ENCODE measurements around the gene MCF2L.
A peak's percentile ranks its signal among the peaks of the same experiment; 100 is the strongest.

- TF ChIP-seq, protein P1, sequence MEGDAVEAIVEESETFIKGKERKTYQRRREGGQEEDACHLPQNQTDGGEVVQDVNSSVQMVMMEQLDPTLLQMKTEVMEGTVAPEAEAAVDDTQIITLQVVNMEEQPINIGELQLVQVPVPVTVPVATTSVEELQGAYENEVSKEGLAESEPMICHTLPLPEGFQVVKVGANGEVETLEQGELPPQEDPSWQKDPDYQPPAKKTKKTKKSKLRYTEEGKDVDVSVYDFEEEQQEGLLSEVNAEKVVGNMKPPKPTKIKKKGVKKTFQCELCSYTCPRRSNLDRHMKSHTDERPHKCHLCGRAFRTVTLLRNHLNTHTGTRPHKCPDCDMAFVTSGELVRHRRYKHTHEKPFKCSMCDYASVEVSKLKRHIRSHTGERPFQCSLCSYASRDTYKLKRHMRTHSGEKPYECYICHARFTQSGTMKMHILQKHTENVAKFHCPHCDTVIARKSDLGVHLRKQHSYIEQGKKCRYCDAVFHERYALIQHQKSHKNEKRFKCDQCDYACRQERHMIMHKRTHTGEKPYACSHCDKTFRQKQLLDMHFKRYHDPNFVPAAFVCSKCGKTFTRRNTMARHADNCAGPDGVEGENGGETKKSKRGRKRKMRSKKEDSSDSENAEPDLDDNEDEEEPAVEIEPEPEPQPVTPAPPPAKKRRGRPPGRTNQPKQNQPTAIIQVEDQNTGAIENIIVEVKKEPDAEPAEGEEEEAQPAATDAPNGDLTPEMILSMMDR (IDR thresholded peaks at IDR 0.05): peak; percentile 33
- TF ChIP-seq EZH2phosphoT487 (IDR thresholded peaks at IDR 0.05) (no peak), EZH2 (IDR thresholded peaks at IDR 0.05) (peak; percentile 17)
Measured at GRCh38 chr13:112968910-112969691, at the start of gene MCF2L.
